ENCODE data around the gene SCYL3.

DNA sequence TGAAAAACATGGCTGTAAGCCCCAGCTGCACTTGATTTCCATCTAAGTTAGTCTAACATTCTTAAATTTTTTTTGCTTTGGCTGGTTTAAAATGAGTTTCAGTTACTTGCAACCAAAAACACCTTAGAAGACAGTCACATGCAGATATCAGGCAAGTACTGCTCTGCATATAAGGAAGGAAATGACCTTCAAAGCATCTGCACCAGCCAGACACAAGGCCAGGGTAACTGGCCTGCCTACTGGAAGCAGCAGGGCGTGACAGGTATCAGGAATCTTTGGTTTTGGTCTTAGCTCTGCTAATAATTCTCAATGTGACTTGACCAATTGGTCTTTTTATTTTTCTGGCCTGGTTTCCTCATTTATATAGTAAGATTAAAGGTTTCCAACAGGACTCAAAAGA lies 33.5 kb downstream of the SCYL3 start:
- TF ChIP-seq EP300 (IDR thresholded peaks at IDR 0.05) (no peak), POLR2A (IDR thresholded peaks at IDR 0.05) (no peak), POLR2AphosphoS5 (IDR thresholded peaks at IDR 0.05) (no peak)
- TF ChIP-seq, protein P1, sequence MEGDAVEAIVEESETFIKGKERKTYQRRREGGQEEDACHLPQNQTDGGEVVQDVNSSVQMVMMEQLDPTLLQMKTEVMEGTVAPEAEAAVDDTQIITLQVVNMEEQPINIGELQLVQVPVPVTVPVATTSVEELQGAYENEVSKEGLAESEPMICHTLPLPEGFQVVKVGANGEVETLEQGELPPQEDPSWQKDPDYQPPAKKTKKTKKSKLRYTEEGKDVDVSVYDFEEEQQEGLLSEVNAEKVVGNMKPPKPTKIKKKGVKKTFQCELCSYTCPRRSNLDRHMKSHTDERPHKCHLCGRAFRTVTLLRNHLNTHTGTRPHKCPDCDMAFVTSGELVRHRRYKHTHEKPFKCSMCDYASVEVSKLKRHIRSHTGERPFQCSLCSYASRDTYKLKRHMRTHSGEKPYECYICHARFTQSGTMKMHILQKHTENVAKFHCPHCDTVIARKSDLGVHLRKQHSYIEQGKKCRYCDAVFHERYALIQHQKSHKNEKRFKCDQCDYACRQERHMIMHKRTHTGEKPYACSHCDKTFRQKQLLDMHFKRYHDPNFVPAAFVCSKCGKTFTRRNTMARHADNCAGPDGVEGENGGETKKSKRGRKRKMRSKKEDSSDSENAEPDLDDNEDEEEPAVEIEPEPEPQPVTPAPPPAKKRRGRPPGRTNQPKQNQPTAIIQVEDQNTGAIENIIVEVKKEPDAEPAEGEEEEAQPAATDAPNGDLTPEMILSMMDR (IDR thresholded peaks at IDR 0.05), result no peak
